Liver (tissue), 9 donors: ENCODE data around the gene ARHGDIB. TPM values are rescaled to one million over a fixed set of nuclear protein-coding genes. Genes with fewer than 3 reads are reported as not detected.

Experiments
- DNase-seq: peaks from one replicate; pipeline ENCODE4 v3.0.0-alpha.2; 2017; ENCODE audit warnings: low spot score
- H3K27ac ChIP-seq, 2 donors: one replicate each; pipeline ENCODE4 v1.7.0; 2013; ENCODE audit warnings: inconsistent platforms in 2 of 2, low read length in 2 of 2, control low read depth in 1 of 2, low read depth in 1 of 2, mild to moderate bottlenecking in 1 of 2
- H3K27me3 ChIP-seq, 4 donors: one replicate each; pipeline versions ENCODE4 v1.6.1 to v1.7.0; 2013; ENCODE audit warnings: low read length in 3 of 4, inconsistent platforms in 1 of 4, mild to moderate bottlenecking in 1 of 4, moderate library complexity in 1 of 4; ENCODE audit not compliant: control insufficient read depth in 4 of 4, insufficient read depth in 4 of 4
- H3K36me3 ChIP-seq, 4 donors: one replicate each; pipeline versions ENCODE4 v1.6.1 to v1.7.0; 2013; ENCODE audit warnings: low read length in 3 of 4, mild to moderate bottlenecking in 3 of 4, low read depth in 1 of 4, moderate library complexity in 1 of 4; ENCODE audit not compliant: control insufficient read depth in 4 of 4, insufficient read depth in 3 of 4
- H3K4me1 ChIP-seq, 4 donors: one replicate each; pipeline versions ENCODE4 v1.6.1 to v1.7.0; 2013; ENCODE audit warnings: low read length in 3 of 4, mild to moderate bottlenecking in 3 of 4, moderate library complexity in 1 of 4; ENCODE audit not compliant: control insufficient read depth in 4 of 4, insufficient read depth in 4 of 4
- H3K4me3 ChIP-seq, 3 donors: one replicate each; pipeline versions ENCODE4 v1.6.1 to v1.7.0; 2013; ENCODE audit warnings: low read length in 3 of 3, control low read depth in 1 of 3, low read depth in 1 of 3, mild to moderate bottlenecking in 1 of 3
- H3K9ac ChIP-seq, 2 donors: one replicate each; pipeline ENCODE4 v1.7.0; 2013; ENCODE audit warnings: low read length in 2 of 2, mild to moderate bottlenecking in 2 of 2, moderate library complexity in 2 of 2, control low read depth in 1 of 2, low read depth in 1 of 2
- H3K9me3 ChIP-seq, 4 donors: one replicate each; pipeline versions ENCODE4 v1.6.1 to v1.7.0; 2013; ENCODE audit warnings: low read length in 3 of 4; ENCODE audit not compliant: control insufficient read depth in 4 of 4
- ATF3 ChIP-seq: IDR thresholded peaks from 2 replicates; pipeline ENCODE4 v1.6.1; 2016; ENCODE audit warnings: antibody characterized with exemption
- CTCF ChIP-seq: fragments of 150-350 bp; IDR thresholded peaks from 2 replicates; pipeline ENCODE4 v1.5.1; 2017; ENCODE audit warnings: improper control_type of control experiment, low read depth, low read length; ENCODE audit not compliant: missing input control
- EGR1 ChIP-seq, 2 donors: IDR thresholded peaks; 2 replicates each; pipeline ENCODE4 v1.6.1; 2016 to 2018; ENCODE audit warnings: antibody characterized with exemption in 2 of 2, low read depth in 2 of 2
- FOXA1 ChIP-seq: IDR thresholded peaks from 2 replicates; pipeline ENCODE4 v1.6.1; 2016; ENCODE audit warnings: antibody characterized with exemption
- FOXA2 ChIP-seq: IDR thresholded peaks from 2 replicates; pipeline ENCODE4 v1.6.1; 2016; ENCODE audit warnings: antibody characterized with exemption
- GABPA ChIP-seq, 2 donors: IDR thresholded peaks in 1 of 2; conservative IDR thresholded peaks in 1 of 2; 2 replicates each; pipeline ENCODE4 v1.6.1; 2016; ENCODE audit warnings: antibody characterized with exemption in 2 of 2, mild to moderate bottlenecking in 1 of 2, moderate library complexity in 1 of 2
- HNF4G ChIP-seq: IDR thresholded peaks from 2 replicates; pipeline ENCODE4 v1.6.1; 2016; ENCODE audit warnings: antibody characterized with exemption
- JUND ChIP-seq, 2 donors: IDR thresholded peaks; 2 replicates each; pipeline ENCODE4 v1.6.1; 2016; ENCODE audit warnings: antibody characterized with exemption in 2 of 2
- NR2F2 ChIP-seq: IDR thresholded peaks from 2 replicates; pipeline ENCODE4 v1.6.1; 2016; ENCODE audit warnings: antibody characterized with exemption
- RAD21 ChIP-seq, 2 donors: IDR thresholded peaks; 2 replicates each; pipeline ENCODE4 v1.6.1; 2016; ENCODE audit warnings: antibody characterized with exemption in 2 of 2, mild to moderate bottlenecking in 2 of 2
- RXRA ChIP-seq, 2 donors: IDR thresholded peaks; 2 replicates each; pipeline ENCODE4 v1.6.1; 2017 to 2018; ENCODE audit warnings: antibody characterized with exemption in 2 of 2, mild to moderate bottlenecking in 1 of 2
- SP1 ChIP-seq: IDR thresholded peaks from 2 replicates; pipeline ENCODE4 v1.6.1; 2018; ENCODE audit warnings: antibody characterized with exemption, mild to moderate bottlenecking
- TAF1 ChIP-seq: conservative IDR thresholded peaks from 2 replicates; pipeline ENCODE4 v1.6.1; 2016; ENCODE audit warnings: antibody characterized with exemption, mild to moderate bottlenecking
- YY1 ChIP-seq: IDR thresholded peaks from 2 replicates; pipeline ENCODE4 v1.6.1; 2016; ENCODE audit warnings: antibody characterized with exemption, mild to moderate bottlenecking
- WGBS: extraction: QIAGEN DNeasy Blood & Tissue Kit; methylation state at CpG from one replicate; pipeline ENCODE4 v1.1.7; 2013; 5-methylcytosine and 5-hydroxymethylcytosine counted together
- polyA plus RNA-seq, 2 donors: library from polyadenylated mRNA; stranded (reverse) in 1 of 2; unstranded in 1 of 2; fragments of 200-250 nt in 1 of 2; fragments of >200 nt in 1 of 2; fragmentation: Nextera tagmentation in 1 of 2; extraction: Ambion mirVana in 1 of 2; gene quantifications; one replicate each; pipeline versions ENCODE4 v1.2.1 to v1.2.3, GENCODE V29; 2013 to 2015
- total RNA-seq, 2 donors: library from RNA; depleted of rRNA; stranded (reverse); fragments of >200 nt; gene quantifications; one replicate each; pipeline ENCODE4 v1.2.3, GENCODE V29; 2014
- TF ChIP-seq, protein P1 (sequence below): IDR thresholded peaks from 2 replicates; pipeline ENCODE4 v1.6.1; 2016; ENCODE audit warnings: antibody characterized with exemption
- TF ChIP-seq, protein P2 (sequence below): IDR thresholded peaks from 2 replicates; pipeline ENCODE4 v1.6.1; 2016; ENCODE audit warnings: antibody characterized with exemption
- TF ChIP-seq, protein P3 (sequence below): IDR thresholded peaks from 2 replicates; pipeline ENCODE4 v1.6.1; 2016; ENCODE audit warnings: antibody characterized with exemption, mild to moderate bottlenecking
- donor health status: healthy.
- donor health status: healthy.
- donor health status: healthy.
- donor health status: healthy.
- donor health status: healthy.

Gene ARHGDIB
- total and polyA plus RNA-seq, 4 donors: 36.3 to 66.9 (median 47.5) TPM

GRCh38 chr12:14988035-14988434, 26.6 kb upstream of the ARHGDIB start:
- DNase-seq: no peak
- Histone ChIP-seq H3K9ac (no peak overlapping the region), H3K4me1 (peaks cover 0 to 4% (median 0%) of the 10 kb centered on the region in 4 donors), H3K4me3 (no peak overlapping the region), H3K36me3 (no peaks in the 10 kb centered on the region), H3K9me3 (no peaks in the 10 kb centered on the region), H3K27ac (no peak overlapping the region), H3K27me3 (no peaks in the 10 kb centered on the region)
- TF ChIP-seq YY1 (no peak), FOXA1 (no peak), GABPA (IDR thresholded peaks at IDR 0.05 in 1 of 2, conservative IDR thresholded peaks at IDR 0.05 in 1 of 2) (no peak), RAD21 (IDR thresholded peaks at IDR 0.05) (no peak)
- TF ChIP-seq, protein P1, sequence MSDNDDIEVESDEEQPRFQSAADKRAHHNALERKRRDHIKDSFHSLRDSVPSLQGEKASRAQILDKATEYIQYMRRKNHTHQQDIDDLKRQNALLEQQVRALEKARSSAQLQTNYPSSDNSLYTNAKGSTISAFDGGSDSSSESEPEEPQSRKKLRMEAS: no peak
- WGBS: 87% methylated on average over 3 of the region's 3 CpGs

- Histone ChIP-seq H3K4me3 (no peak overlapping the region), H3K9ac (no peak overlapping the region), H3K4me1 (peaks cover 0 to 4% (median 0%) of the 10 kb centered on the region in 4 donors), H3K9me3 (no peaks in the 10 kb centered on the region), H3K27ac (no peak overlapping the region), H3K36me3 (no peaks in the 10 kb centered on the region), H3K27me3 (no peaks in the 10 kb centered on the region)
- TF ChIP-seq HNF4G: no peak
- TF ChIP-seq JUND (IDR thresholded peaks at IDR 0.05): no peak
- no peak for TF ChIP-seq EGR1 (IDR thresholded peaks at IDR 0.05; ENCODE audit: low read depth in 2 of 2)
- no peak for TF ChIP-seq ATF3
- peak in 1 of 2 donors; percentile 19 for TF ChIP-seq RAD21 (IDR thresholded peaks at IDR 0.05)
- 80% methylated on average over 4 of the region's 4 CpGs for WGBS
- no peak for DNase-seq
Measured at GRCh38 chr12:14986449-14986848, 25.0 kb upstream of the ARHGDIB start.

DNA sequence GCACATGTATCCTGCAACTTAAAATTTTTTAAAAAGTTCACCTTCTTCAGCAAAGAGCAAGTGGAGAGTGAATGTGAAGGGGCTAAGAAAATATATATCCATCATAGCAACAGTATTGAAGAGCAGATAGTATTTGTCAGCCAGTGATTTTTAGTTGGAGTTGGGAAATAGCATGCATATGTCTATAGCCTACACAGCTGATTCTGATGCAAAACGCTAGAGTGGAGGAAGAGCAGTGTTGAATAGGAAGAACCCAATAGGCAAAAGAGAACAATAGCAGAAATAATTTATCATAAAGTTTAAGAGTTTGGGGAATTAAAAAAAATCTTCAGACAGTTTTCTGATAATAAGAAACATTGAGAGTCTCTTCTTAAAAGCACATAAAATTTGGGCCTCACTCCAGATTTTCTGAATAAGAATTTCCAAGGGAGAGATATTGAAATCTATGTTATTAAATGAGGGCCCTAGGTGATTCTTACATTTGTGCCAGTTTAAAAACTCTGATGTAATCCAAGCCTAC, 23.4 kb upstream of the ARHGDIB start:
- Histone ChIP-seq H3K9me3 (no peaks in the 10 kb centered on the region), H3K4me1 (peaks cover 0 to 4% (median 0%) of the 10 kb centered on the region in 4 donors), H3K36me3 (no peaks in the 10 kb centered on the region), H3K27me3 (no peaks in the 10 kb centered on the region), H3K9ac (no peak overlapping the region), H3K4me3 (no peak overlapping the region), H3K27ac (no peak overlapping the region)
- WGBS: 76% methylated on average over 1 of the region's 1 CpG
- no peak for DNase-seq
- TF ChIP-seq NR2F2 (no peak), RXRA (IDR thresholded peaks at IDR 0.05) (no peak), RAD21 (IDR thresholded peaks at IDR 0.05) (no peak), YY1 (no peak), JUND (IDR thresholded peaks at IDR 0.05) (no peak), SP1 (no peak), GABPA (IDR thresholded peaks at IDR 0.05 in 1 of 2, conservative IDR thresholded peaks at IDR 0.05 in 1 of 2) (no peak), FOXA2 (no peak), CTCF (no peak), FOXA1 (no peak), EGR1 (IDR thresholded peaks at IDR 0.05; ENCODE audit: low read depth in 2 of 2) (no peak), HNF4G (no peak), TAF1 (no peak)
- TF ChIP-seq, protein P2, sequence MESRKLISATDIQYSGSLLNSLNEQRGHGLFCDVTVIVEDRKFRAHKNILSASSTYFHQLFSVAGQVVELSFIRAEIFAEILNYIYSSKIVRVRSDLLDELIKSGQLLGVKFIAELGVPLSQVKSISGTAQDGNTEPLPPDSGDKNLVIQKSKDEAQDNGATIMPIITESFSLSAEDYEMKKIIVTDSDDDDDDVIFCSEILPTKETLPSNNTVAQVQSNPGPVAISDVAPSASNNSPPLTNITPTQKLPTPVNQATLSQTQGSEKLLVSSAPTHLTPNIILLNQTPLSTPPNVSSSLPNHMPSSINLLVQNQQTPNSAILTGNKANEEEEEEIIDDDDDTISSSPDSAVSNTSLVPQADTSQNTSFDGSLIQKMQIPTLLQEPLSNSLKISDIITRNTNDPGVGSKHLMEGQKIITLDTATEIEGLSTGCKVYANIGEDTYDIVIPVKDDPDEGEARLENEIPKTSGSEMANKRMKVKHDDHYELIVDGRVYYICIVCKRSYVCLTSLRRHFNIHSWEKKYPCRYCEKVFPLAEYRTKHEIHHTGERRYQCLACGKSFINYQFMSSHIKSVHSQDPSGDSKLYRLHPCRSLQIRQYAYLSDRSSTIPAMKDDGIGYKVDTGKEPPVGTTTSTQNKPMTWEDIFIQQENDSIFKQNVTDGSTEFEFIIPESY: no peak
- TF ChIP-seq, protein P1: no peak
- TF ChIP-seq, protein P3, sequence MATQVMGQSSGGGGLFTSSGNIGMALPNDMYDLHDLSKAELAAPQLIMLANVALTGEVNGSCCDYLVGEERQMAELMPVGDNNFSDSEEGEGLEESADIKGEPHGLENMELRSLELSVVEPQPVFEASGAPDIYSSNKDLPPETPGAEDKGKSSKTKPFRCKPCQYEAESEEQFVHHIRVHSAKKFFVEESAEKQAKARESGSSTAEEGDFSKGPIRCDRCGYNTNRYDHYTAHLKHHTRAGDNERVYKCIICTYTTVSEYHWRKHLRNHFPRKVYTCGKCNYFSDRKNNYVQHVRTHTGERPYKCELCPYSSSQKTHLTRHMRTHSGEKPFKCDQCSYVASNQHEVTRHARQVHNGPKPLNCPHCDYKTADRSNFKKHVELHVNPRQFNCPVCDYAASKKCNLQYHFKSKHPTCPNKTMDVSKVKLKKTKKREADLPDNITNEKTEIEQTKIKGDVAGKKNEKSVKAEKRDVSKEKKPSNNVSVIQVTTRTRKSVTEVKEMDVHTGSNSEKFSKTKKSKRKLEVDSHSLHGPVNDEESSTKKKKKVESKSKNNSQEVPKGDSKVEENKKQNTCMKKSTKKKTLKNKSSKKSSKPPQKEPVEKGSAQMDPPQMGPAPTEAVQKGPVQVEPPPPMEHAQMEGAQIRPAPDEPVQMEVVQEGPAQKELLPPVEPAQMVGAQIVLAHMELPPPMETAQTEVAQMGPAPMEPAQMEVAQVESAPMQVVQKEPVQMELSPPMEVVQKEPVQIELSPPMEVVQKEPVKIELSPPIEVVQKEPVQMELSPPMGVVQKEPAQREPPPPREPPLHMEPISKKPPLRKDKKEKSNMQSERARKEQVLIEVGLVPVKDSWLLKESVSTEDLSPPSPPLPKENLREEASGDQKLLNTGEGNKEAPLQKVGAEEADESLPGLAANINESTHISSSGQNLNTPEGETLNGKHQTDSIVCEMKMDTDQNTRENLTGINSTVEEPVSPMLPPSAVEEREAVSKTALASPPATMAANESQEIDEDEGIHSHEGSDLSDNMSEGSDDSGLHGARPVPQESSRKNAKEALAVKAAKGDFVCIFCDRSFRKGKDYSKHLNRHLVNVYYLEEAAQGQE: no peak
